ENCODE data around the gene QKI. TPM values are rescaled to one million over a fixed set of nuclear protein-coding genes. Genes with fewer than 3 reads are reported as not detected.

Gene QKI
- total RNA-seq, 1 donor from 2014 or later: 88.4 TPM

DNA sequence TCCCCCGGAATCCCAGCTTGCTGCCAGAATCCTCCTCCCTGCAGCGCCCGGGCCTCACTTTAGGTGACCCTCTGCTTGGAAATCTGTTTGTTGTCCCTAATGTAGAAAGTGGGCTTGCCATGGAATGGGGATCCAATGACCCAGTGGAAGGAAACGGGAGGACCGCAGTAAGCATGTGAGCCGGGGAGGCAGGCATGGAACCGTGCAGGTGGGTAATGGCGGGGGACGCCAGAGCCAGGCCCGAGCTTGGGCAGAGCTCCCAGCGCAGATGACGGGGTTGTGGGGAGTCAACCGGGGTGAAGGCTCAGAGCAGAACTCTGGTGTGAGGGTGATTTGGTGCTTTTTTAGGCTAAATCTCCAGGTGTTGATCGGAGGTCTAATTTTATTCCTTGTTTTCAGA, 188.3 kb downstream of the QKI start:
- no peak overlapping the region for H3K27ac Mint-ChIP-seq
- no peak for DNase-seq (ENCODE audit: low spot score, unreplicated experiment)
- no peaks in the 10 kb centered on the region for H3K9me3 Mint-ChIP-seq (ENCODE audit: low read depth)
- no peaks in the 10 kb centered on the region for H3K4me1 Mint-ChIP-seq (ENCODE audit: low read depth)
- TF ChIP-seq, protein P1, sequence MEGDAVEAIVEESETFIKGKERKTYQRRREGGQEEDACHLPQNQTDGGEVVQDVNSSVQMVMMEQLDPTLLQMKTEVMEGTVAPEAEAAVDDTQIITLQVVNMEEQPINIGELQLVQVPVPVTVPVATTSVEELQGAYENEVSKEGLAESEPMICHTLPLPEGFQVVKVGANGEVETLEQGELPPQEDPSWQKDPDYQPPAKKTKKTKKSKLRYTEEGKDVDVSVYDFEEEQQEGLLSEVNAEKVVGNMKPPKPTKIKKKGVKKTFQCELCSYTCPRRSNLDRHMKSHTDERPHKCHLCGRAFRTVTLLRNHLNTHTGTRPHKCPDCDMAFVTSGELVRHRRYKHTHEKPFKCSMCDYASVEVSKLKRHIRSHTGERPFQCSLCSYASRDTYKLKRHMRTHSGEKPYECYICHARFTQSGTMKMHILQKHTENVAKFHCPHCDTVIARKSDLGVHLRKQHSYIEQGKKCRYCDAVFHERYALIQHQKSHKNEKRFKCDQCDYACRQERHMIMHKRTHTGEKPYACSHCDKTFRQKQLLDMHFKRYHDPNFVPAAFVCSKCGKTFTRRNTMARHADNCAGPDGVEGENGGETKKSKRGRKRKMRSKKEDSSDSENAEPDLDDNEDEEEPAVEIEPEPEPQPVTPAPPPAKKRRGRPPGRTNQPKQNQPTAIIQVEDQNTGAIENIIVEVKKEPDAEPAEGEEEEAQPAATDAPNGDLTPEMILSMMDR (IDR thresholded peaks at IDR 0.05; ENCODE audit: unreplicated experiment): no peak
- H3K36me3 Mint-ChIP-seq (ENCODE audit: insufficient read depth): no peaks in the 10 kb centered on the region
- no peak overlapping the region for H3K4me3 Mint-ChIP-seq (ENCODE audit: low read depth)
- no peaks in the 10 kb centered on the region for H3K27me3 Mint-ChIP-seq

DNA sequence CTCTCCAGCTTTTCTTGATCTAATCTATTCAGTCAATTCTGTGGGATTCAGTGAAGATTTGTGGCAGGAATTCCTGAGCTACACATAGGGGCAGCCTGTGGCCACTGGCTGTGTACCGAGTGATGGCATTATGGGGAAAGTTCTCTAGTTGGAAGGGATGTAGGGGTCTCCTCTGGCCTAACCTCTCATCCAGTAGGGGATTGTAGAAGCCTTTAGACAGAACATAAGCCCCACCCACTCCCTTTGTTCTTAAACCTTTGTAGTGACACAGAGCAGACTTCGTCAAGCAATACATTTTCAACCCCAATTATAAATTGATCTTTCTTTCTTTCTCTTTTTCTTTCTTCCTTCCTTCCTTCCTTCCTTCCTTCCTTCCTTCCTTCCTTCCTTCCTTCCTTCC, 188.9 kb downstream of the QKI start:
- no peak overlapping the region for H3K4me3 Mint-ChIP-seq (ENCODE audit: low read depth)
- DNase-seq (ENCODE audit: low spot score, unreplicated experiment): no peak
- no peaks in the 10 kb centered on the region for H3K27me3 Mint-ChIP-seq
- TF ChIP-seq, protein P1 (IDR thresholded peaks at IDR 0.05; ENCODE audit: unreplicated experiment): no peak
- no peaks in the 10 kb centered on the region for H3K4me1 Mint-ChIP-seq (ENCODE audit: low read depth)
- H3K9me3 Mint-ChIP-seq (ENCODE audit: low read depth): no peaks in the 10 kb centered on the region
- no peaks in the 10 kb centered on the region for H3K36me3 Mint-ChIP-seq (ENCODE audit: insufficient read depth)
- H3K27ac Mint-ChIP-seq: no peak overlapping the region

DNA sequence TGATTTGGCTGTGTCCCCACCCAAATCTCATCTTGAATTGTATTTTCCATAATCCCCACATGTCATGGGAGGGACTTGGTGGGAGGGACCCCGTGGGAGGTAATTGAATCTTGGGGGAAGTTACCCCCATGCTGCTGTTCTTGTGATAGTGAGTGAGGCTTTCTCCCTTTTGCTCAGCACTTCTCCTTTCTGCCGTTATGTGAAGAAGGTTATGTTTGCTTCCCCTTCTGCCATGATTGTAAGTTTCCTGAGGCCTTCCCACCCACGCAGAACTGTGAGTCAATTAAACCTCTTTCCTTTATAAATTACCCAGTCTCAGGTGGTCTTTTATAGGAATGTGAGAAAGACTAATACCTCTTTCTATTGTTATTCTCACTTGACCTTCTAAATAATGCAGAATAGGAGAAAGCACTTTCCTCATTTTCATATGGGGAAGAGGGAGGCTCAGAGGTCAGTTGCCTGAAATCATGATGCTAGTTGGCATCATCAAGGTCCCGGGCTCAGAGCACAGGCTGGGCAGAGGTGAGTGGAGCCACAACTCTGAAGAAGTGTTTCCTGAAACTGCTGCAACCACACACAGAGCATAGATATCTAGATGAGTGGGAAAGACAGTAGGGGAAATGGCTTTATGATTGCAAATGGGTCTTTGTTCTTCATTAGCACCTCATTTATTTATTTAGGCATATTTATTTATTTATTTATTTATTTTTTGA, 191.0 kb downstream of the QKI start:
- Mint-ChIP-seq H3K4me1 (ENCODE audit: low read depth) (no peaks in the 10 kb centered on the region), H3K4me3 (ENCODE audit: low read depth) (no peak overlapping the region), H3K36me3 (ENCODE audit: insufficient read depth) (no peaks in the 10 kb centered on the region), H3K27me3 (no peaks in the 10 kb centered on the region), H3K27ac (no peak overlapping the region), H3K9me3 (ENCODE audit: low read depth) (no peaks in the 10 kb centered on the region)
- no peak for DNase-seq (ENCODE audit: low spot score, unreplicated experiment)
- TF ChIP-seq, protein P1 (IDR thresholded peaks at IDR 0.05; ENCODE audit: unreplicated experiment): no peak

DNA sequence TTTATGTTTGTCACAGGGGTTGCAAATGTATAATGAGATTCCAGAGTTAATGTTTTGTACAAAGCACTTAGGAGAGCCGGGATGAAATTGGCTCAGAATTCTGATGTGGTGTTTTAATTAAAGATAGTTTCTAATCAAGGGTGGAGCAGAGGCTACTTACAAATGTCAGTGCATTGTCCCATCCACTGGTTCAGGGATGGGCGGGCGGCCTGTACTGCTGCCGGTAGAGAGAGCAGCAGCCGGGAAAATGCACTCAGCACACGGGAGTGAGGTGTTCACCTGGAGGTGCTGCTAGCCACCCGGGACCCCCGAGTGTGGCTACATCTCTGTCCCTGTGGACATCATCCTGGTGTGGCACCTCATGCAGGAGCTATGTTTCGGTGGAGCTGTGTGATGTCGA, 193.3 kb downstream of the QKI start:
- Mint-ChIP-seq H3K4me1 (ENCODE audit: low read depth) (no peaks in the 10 kb centered on the region), H3K4me3 (ENCODE audit: low read depth) (no peak overlapping the region), H3K36me3 (ENCODE audit: insufficient read depth) (no peaks in the 10 kb centered on the region), H3K27ac (no peak overlapping the region), H3K27me3 (no peaks in the 10 kb centered on the region), H3K9me3 (ENCODE audit: low read depth) (no peaks in the 10 kb centered on the region)
- TF ChIP-seq, protein P1 (IDR thresholded peaks at IDR 0.05; ENCODE audit: unreplicated experiment): no peak
- no peak for DNase-seq (ENCODE audit: low spot score, unreplicated experiment)

DNA sequence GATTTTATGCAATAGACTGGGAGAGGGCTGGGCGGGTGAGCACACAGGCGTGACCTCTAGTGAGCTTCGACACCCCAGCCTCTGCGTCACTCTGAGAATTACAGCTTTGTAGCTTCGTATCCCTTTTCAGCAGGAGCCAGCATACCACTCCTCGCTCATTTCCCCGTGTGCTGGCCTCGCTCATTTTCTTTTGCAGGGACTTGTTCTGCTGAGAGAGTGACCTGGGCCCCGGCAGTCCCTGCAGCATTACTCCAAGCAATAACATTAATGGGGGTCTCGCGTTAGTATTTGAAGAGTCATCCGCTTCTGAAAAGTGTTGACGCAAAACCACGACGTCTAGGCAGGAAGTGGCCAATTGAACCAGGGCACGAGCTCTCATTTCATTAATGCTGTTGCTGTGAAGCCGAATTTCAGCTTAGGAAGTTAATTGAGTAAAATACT, 193.7 kb downstream of the QKI start:
- Mint-ChIP-seq H3K4me1 (ENCODE audit: low read depth) (no peaks in the 10 kb centered on the region), H3K27ac (no peak overlapping the region), H3K36me3 (ENCODE audit: insufficient read depth) (no peaks in the 10 kb centered on the region), H3K27me3 (no peaks in the 10 kb centered on the region), H3K9me3 (ENCODE audit: low read depth) (no peaks in the 10 kb centered on the region), H3K4me3 (ENCODE audit: low read depth) (no peak overlapping the region)
- DNase-seq (ENCODE audit: low spot score, unreplicated experiment): no peak
- TF ChIP-seq, protein P1 (IDR thresholded peaks at IDR 0.05; ENCODE audit: unreplicated experiment): no peak

Measured in progenitor cell of endocrine pancreas (in vitro differentiated cells).